ENCODE measurements around the gene KDM4D. TPM values are rescaled to one million over a fixed set of nuclear protein-coding genes. Genes with fewer than 3 reads are reported as not detected.

Gene KDM4D
- total and polyA plus RNA-seq, 2 of the 4 experiments (the other 2 are of a cell fraction): 0.90 to 1.1 TPM

- no peak for TF ChIP-seq USF2 (IDR thresholded peaks at IDR 0.05; ENCODE audit: low read depth, low read length)
- TF ChIP-seq MXI1 (IDR thresholded peaks at IDR 0.05; ENCODE audit: borderline replicate concordance, low read depth, low read length): no peak
- peak; percentile 70; the same call in 1 of the 2 replicates for TF ChIP-seq MAZ (IDR thresholded peaks at IDR 0.05; ENCODE audit: borderline replicate concordance, low read depth, low read length)
- no peak for TF ChIP-seq MAFK (IDR thresholded peaks at IDR 0.05; ENCODE audit: low read depth, low read length)
- no peak; the same call in 1 of the 2 replicates for TF ChIP-seq RAD21 (IDR thresholded peaks at IDR 0.05; ENCODE audit: low read length)
These were observed at the start of gene KDM4D, which contains the start of gene CWC15 (continued) for GRCh38 chr11:94973099-94973968.
